RWPE2 (cell line): ENCODE data around the gene WDR37.
"Not testable (repeated sequence)": the region's sequence is repeated elsewhere in the genome, so short reads cannot be mapped to it uniquely, and the experiment has no call there.

Experiments used
- ATAC-seq: fragments of 200-7000 bp; cut with Tn5 transposase; 3 replicates; pipeline ENCODE4 v1.9.1; 2021; ENCODE audit warnings: low read depth
- DNase-seq: peaks from one replicate; pipeline ENCODE4 v3.0.0-alpha.2; 2020; ENCODE audit warnings: low spot score
- H3K27ac ChIP-seq: fragments of 450-650 bp; 2 replicates; pipeline ENCODE4 v1.5.1; 2017; ENCODE audit warnings: mild to moderate bottlenecking; ENCODE audit not compliant: poor library complexity, severe bottlenecking
- H3K27me3 ChIP-seq: fragments of 250-450 bp; sonication (Bioruptor Pico); 2 replicates; pipeline ENCODE4 v1.5.1; 2021; ENCODE audit warnings: mild to moderate bottlenecking, moderate library complexity; ENCODE audit not compliant: insufficient read depth, poor library complexity, severe bottlenecking
- H3K36me3 ChIP-seq: fragments of 250-450 bp; sonication (Bioruptor Pico); 2 replicates; pipeline ENCODE4 v1.5.1; 2020; ENCODE audit warnings: low read depth, mild to moderate bottlenecking, moderate library complexity
- H3K4me1 ChIP-seq: fragments of 250-450 bp; sonication (Bioruptor Pico); 2 replicates; pipeline ENCODE4 v1.5.1; 2021; ENCODE audit warnings: mild to moderate bottlenecking, moderate library complexity; ENCODE audit not compliant: insufficient read depth, poor library complexity, severe bottlenecking
- H3K4me3 ChIP-seq: fragments of 250-450 bp; sonication (Bioruptor Pico); 2 replicates; pipeline ENCODE4 v1.5.1; 2021; ENCODE audit warnings: mild to moderate bottlenecking, moderate library complexity; ENCODE audit not compliant: severe bottlenecking
- H3K9me3 ChIP-seq: fragments of 250-450 bp; sonication (Bioruptor Pico); 2 replicates; pipeline ENCODE4 v1.5.1; 2021; ENCODE audit warnings: mild to moderate bottlenecking, moderate library complexity; ENCODE audit not compliant: severe bottlenecking
- TF ChIP-seq, protein P1 (sequence below): fragments of 450-650 bp; IDR thresholded peaks from one replicate; pipeline ENCODE4 v1.5.1; 2017; ENCODE audit warnings: mild to moderate bottlenecking, moderate library complexity; ENCODE audit not compliant: poor library complexity, severe bottlenecking

The WDR37 gene

DNA sequence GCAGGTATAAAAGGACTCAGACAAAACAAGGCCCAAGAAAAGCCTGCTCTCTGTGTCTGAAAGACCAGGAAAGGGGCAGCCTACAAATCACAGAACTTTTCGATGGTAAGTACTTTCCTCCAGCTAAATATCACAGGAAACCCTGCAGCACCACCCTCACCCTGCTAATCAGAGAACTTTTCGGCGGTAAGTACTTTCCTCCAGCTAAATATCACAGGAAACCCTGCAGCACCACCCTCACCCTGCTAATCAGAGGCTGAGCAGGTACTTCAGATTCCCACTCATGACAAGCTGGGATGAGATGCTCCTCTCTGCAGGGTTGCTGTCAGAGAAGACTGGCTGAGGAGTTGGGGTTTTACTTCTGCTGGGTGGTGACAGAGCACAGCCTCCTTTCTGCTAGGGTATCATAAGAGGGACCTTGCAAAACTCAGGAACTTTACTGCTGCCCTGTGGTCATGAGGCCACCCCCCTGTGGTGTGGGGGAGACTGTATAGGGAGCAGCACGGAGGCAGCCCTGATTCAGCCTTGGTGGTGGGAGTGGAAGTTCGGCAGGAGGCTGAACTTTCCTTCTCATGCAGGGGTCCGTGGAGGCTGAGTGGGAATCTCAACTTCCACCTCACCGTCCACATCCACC is 7.2 kb downstream of the WDR37 start:
- ATAC-seq (no peak), DNase-seq (no peak)
- Histone ChIP-seq H3K27ac (no peak overlapping the region), H3K4me3 (no peak overlapping the region), H3K27me3 (no peaks in the 10 kb centered on the region), H3K4me1 (peaks cover 40% of the 10 kb centered on the region), H3K36me3 (peaks cover 18% of the 10 kb centered on the region), H3K9me3 (no peaks in the 10 kb centered on the region)
- TF ChIP-seq, protein P1, sequence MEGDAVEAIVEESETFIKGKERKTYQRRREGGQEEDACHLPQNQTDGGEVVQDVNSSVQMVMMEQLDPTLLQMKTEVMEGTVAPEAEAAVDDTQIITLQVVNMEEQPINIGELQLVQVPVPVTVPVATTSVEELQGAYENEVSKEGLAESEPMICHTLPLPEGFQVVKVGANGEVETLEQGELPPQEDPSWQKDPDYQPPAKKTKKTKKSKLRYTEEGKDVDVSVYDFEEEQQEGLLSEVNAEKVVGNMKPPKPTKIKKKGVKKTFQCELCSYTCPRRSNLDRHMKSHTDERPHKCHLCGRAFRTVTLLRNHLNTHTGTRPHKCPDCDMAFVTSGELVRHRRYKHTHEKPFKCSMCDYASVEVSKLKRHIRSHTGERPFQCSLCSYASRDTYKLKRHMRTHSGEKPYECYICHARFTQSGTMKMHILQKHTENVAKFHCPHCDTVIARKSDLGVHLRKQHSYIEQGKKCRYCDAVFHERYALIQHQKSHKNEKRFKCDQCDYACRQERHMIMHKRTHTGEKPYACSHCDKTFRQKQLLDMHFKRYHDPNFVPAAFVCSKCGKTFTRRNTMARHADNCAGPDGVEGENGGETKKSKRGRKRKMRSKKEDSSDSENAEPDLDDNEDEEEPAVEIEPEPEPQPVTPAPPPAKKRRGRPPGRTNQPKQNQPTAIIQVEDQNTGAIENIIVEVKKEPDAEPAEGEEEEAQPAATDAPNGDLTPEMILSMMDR, result no peak

DNA sequence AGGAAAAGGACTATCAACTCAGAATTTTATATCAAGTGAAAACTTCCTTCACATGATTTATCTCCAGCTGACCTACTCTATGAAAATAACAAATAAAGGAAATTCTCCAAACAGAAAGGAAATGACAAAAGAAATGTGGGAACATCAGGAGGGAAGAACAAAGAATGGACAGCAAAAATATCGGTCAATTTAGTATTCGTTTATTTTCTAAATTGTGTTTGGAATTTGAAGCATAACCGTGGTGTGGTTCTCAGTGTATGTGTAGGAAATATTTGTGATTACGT is 8.7 kb downstream of the WDR37 start:
- H3K4me3 ChIP-seq, result no peak overlapping the region
- TF ChIP-seq, protein P1, result no peak
- no peaks in the 10 kb centered on the region for H3K27me3 ChIP-seq
- H3K4me1 ChIP-seq, result peaks cover 24% of the 10 kb centered on the region
- H3K36me3 ChIP-seq, result peaks cover 6% of the 10 kb centered on the region
- no peak overlapping the region for H3K27ac ChIP-seq
- ATAC-seq (no peak), DNase-seq (no peak)
- no peaks in the 10 kb centered on the region for H3K9me3 ChIP-seq

DNA sequence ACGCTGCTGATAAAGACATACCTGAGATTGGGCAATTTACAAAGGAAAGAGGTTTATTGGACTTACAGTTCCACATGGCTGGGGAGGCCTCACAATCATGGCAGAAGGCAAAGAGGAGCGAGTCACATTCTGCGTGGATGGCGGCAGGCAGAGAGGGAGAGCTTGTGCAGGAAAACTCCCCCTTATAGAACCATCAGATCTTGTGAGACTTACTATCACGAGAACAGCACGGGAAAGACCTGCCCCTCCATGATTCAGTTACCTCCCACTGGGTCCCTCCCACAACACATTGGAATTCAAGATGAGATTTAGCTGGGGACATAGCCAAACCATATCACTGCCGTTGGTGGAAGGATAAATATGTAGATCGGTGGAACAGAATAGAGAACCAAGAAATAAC is 10.5 kb downstream of the WDR37 start:
- H3K36me3 ChIP-seq, DNase-seq, H3K27ac ChIP-seq, ATAC-seq, H3K4me1 ChIP-seq, H3K27me3 ChIP-seq, H3K4me3 ChIP-seq, H3K9me3 ChIP-seq: not testable (repeated sequence)

- TF ChIP-seq, protein P1, result no peak
- Histone ChIP-seq H3K4me3 (no peak overlapping the region), H3K36me3 (peaks cover 22% of the 10 kb centered on the region), H3K27me3 (no peaks in the 10 kb centered on the region), H3K4me1 (no peaks in the 10 kb centered on the region), H3K9me3 (no peaks in the 10 kb centered on the region), H3K27ac (no peak overlapping the region)
- no peak for ATAC-seq
- no peak for DNase-seq
Measured at GRCh38 chr10:1068380-1069361, 12.5 kb downstream of the WDR37 start.

- DNase-seq, result no peak
- Histone ChIP-seq H3K9me3 (no peaks in the 10 kb centered on the region), H3K27me3 (no peaks in the 10 kb centered on the region), H3K4me1 (no peaks in the 10 kb centered on the region), H3K4me3 (no peak overlapping the region), H3K36me3 (peaks cover 23% of the 10 kb centered on the region), H3K27ac (no peak overlapping the region)
- TF ChIP-seq, protein P1, result no peak
- peak; percentile 46; the same call in 1 of the 3 replicates for ATAC-seq
Measured at GRCh38 chr10:1070919-1071318, 14.7 kb downstream of the WDR37 start.
